GM23338 (cell line): Measurements from ENCODE around the gene LRBA. TPM values are rescaled to one million over a fixed set of nuclear protein-coding genes. Genes with fewer than 3 reads are reported as not detected.

ENCODE experiments used
- ATAC-seq: fragments of 200-7000 bp; cut with Tn5 transposase; 3 replicates; pipeline ENCODE4 v1.9.1; 2020
- DNase-seq: peaks from one replicate; pipeline ENCODE4 v3.0.0-alpha.2; 2015; ENCODE audit warnings: low spot score
- H2AFZ ChIP-seq: fragments of 200-600 bp; sonication (generic); 2 replicates; pipeline ENCODE4 v1.8.0; 2016; ENCODE audit warnings: antibody characterized with exemption, mild to moderate bottlenecking, moderate library complexity
- H3F3A ChIP-seq: fragments of 200-600 bp; sonication (generic); replicated peaks from 2 replicates; pipeline ENCODE4 v1.8.0; 2017; ENCODE audit warnings: antibody characterized with exemption, mixed run types, low read depth
- H3K27ac ChIP-seq: fragments of 200-600 bp; sonication (generic); 2 replicates; pipeline ENCODE4 v1.6.1; 2016; ENCODE audit warnings: low read depth
- H3K27me3 ChIP-seq: fragments of 200-600 bp; sonication (generic); 2 replicates; pipeline ENCODE4 v1.8.0; 2016; ENCODE audit warnings: mild to moderate bottlenecking, mixed run types, moderate library complexity; ENCODE audit not compliant: insufficient read depth
- H3K36me3 ChIP-seq: fragments of 200-600 bp; sonication (generic); 2 replicates; pipeline ENCODE4 v1.8.0; 2016; ENCODE audit warnings: mild to moderate bottlenecking; ENCODE audit not compliant: insufficient read depth
- H3K4me1 ChIP-seq: fragments of 200-600 bp; sonication (generic); 2 replicates; pipeline ENCODE4 v1.8.0; 2016; ENCODE audit warnings: mild to moderate bottlenecking, moderate library complexity; ENCODE audit not compliant: insufficient read depth
- H3K4me2 ChIP-seq: fragments of 200-600 bp; sonication (generic); 2 replicates; pipeline ENCODE4 v1.7.1; 2017; ENCODE audit warnings: mixed run types
- H3K4me3 ChIP-seq: fragments of 200-600 bp; sonication (generic); 2 replicates; pipeline ENCODE4 v1.6.1; 2016; ENCODE audit warnings: mixed run types
- H3K79me2 ChIP-seq: fragments of 200-600 bp; sonication (generic); replicated peaks from 2 replicates; pipeline ENCODE4 v1.8.0; 2017; ENCODE audit warnings: mild to moderate bottlenecking; ENCODE audit not compliant: insufficient read depth
- H3K9me2 ChIP-seq: fragments of 200-600 bp; sonication (generic); 2 replicates; pipeline ENCODE4 v1.8.0; 2017; ENCODE audit not compliant: insufficient read depth
- H4K20me1 ChIP-seq: fragments of 200-600 bp; sonication (generic); replicated peaks from 2 replicates; pipeline ENCODE4 v1.8.0; 2017; ENCODE audit warnings: mild to moderate bottlenecking; ENCODE audit not compliant: insufficient read depth
- H3K27ac Mint-ChIP-seq: 2 replicates; pipeline ENCODE4 v1.8.0; 2020; ENCODE audit warnings: inconsistent platforms, mild to moderate bottlenecking, moderate library complexity, mixed read lengths
- H3K27me3 Mint-ChIP-seq: 3 replicates; pipeline ENCODE4 v1.8.0; 2022; ENCODE audit warnings: low read depth, mild to moderate bottlenecking, moderate library complexity, mixed read lengths, inconsistent platforms; ENCODE audit not compliant: insufficient read depth, poor library complexity
- H3K36me3 Mint-ChIP-seq: 3 replicates; pipeline ENCODE4 v1.8.0; 2021; ENCODE audit warnings: low read depth, mild to moderate bottlenecking, inconsistent platforms, moderate library complexity, mixed read lengths
- H3K4me1 Mint-ChIP-seq: 3 replicates; pipeline ENCODE4 v1.8.0; 2020; ENCODE audit warnings: mild to moderate bottlenecking, inconsistent platforms, mixed read lengths
- H3K4me3 Mint-ChIP-seq: 3 replicates; pipeline ENCODE4 v1.8.0; 2021; ENCODE audit warnings: moderate library complexity, mild to moderate bottlenecking, inconsistent platforms, mixed read lengths
- H3K9me3 Mint-ChIP-seq: 3 replicates; pipeline ENCODE4 v1.8.0; 2020; ENCODE audit warnings: moderate library complexity, mild to moderate bottlenecking, inconsistent platforms, mixed read lengths
- CTCF ChIP-seq, 2 experiments: fragments of 200-600 bp in 1 of 2; sonication (generic) in 1 of 2; conservative IDR thresholded peaks; 2 replicates each; pipeline versions ENCODE4 v1.5.1 to v1.6.1; 2016 to 2017; ENCODE audit warnings: antibody characterized with exemption in 2 of 2, low read depth in 2 of 2, mild to moderate bottlenecking in 2 of 2, moderate library complexity in 1 of 2
- ETS1 ChIP-seq: IDR thresholded peaks from 2 replicates; pipeline ENCODE4 v1.6.1; 2016; ENCODE audit warnings: antibody characterized with exemption
- EZH2phosphoT487 ChIP-seq: fragments of 200-600 bp; sonication (generic); IDR thresholded peaks from one replicate; pipeline ENCODE4 v1.8.1; 2018; ENCODE audit warnings: antibody characterized with exemption; ENCODE audit not compliant: unreplicated experiment
- JUNB ChIP-seq: IDR thresholded peaks from one replicate; pipeline ENCODE4 v1.6.1; 2016; ENCODE audit warnings: antibody characterized with exemption; ENCODE audit not compliant: unreplicated experiment
- NANOG ChIP-seq: IDR thresholded peaks from 2 replicates; pipeline ENCODE4 v1.6.1; 2016; ENCODE audit warnings: antibody characterized with exemption, borderline replicate concordance
- POLR2AphosphoS5 ChIP-seq: IDR thresholded peaks from 2 replicates; pipeline ENCODE4 v1.6.1; 2016; ENCODE audit warnings: antibody characterized with exemption, low read depth
- STAT1 ChIP-seq: IDR thresholded peaks from one replicate; pipeline ENCODE4 v1.6.1; 2016; ENCODE audit warnings: antibody characterized with exemption; ENCODE audit not compliant: unreplicated experiment
- ZNF331 ChIP-seq: fragments of 250-450 bp; sonication (Bioruptor Pico); IDR thresholded peaks from 2 replicates; pipeline ENCODE4 v1.5.0; 2020; ENCODE audit warnings: low read depth, mild to moderate bottlenecking, moderate library complexity
- ZNF462 ChIP-seq: fragments of 250-450 bp; sonication (Bioruptor Pico); IDR thresholded peaks from 2 replicates; pipeline ENCODE4 v1.5.0; 2020; ENCODE audit warnings: mild to moderate bottlenecking, moderate library complexity
- polyA plus RNA-seq: library from polyadenylated mRNA; unstranded; fragments of >200 nt; fragmentation: Nextera tagmentation; extraction: Ambion mirVana; gene quantifications from 2 replicates; pipeline ENCODE4 v1.2.1, GENCODE V29; 2016
- total RNA-seq: library from RNA; depleted of rRNA; stranded (reverse); fragments of >200 nt; shearing (Covaris generic); gene quantifications from 2 replicates; pipeline ENCODE4 v1.2.3, GENCODE V29; 2014

The LRBA gene
- total and polyA plus RNA-seq, 2 experiments from 2014 or later: 23.3 to 126 TPM

- no peaks in the 10 kb centered on the region for H3K4me1 ChIP-seq
- H3K79me2 ChIP-seq: no peaks in the 10 kb centered on the region
- no peak for TF ChIP-seq POLR2AphosphoS5
- no peak for TF ChIP-seq ZNF331 (CRISPR knock-in tag)
- no peak for TF ChIP-seq ETS1
- no peak for TF ChIP-seq CTCF (conservative IDR thresholded peaks at IDR 0.05; ENCODE audit: low read depth in 2 of 2)
- no peak for TF ChIP-seq STAT1
- TF ChIP-seq ZNF462 (CRISPR knock-in tag): no peak
- no peak for TF ChIP-seq NANOG
- no peak for TF ChIP-seq EZH2phosphoT487
- TF ChIP-seq JUNB: no peak
- peak overlapping the region; percentile 90 for H3K27ac Mint-ChIP-seq
- no peak overlapping the region for H3K4me3 Mint-ChIP-seq
- peaks cover 9% of the 10 kb centered on the region; the same call in 2 of the 3 replicates for H3K4me1 Mint-ChIP-seq
- no peak overlapping the region for H3K4me2 ChIP-seq
- H3K36me3 ChIP-seq: no peaks in the 10 kb centered on the region
- H3K27me3 Mint-ChIP-seq: no peaks in the 10 kb centered on the region
- no peaks in the 10 kb centered on the region for H3K36me3 Mint-ChIP-seq
- no peaks in the 10 kb centered on the region for H4K20me1 ChIP-seq
- no peaks in the 10 kb centered on the region for H3K9me3 Mint-ChIP-seq
- no peaks in the 10 kb centered on the region for H3K27me3 ChIP-seq
- no peak overlapping the region for H2AFZ ChIP-seq
- no peaks in the 10 kb centered on the region for H3K9me2 ChIP-seq
- DNase-seq (no peak), ATAC-seq (no peak)
- H3K4me3 ChIP-seq: no peak overlapping the region
- H3F3A ChIP-seq: no peaks in the 10 kb centered on the region
- H3K27ac ChIP-seq: no peak overlapping the region
Measured at GRCh38 chr4:150769248-150769647, 245.8 kb downstream of the LRBA start.
